ENCODE data around the gene SPATA3.

SPATA3 gene

DNA sequence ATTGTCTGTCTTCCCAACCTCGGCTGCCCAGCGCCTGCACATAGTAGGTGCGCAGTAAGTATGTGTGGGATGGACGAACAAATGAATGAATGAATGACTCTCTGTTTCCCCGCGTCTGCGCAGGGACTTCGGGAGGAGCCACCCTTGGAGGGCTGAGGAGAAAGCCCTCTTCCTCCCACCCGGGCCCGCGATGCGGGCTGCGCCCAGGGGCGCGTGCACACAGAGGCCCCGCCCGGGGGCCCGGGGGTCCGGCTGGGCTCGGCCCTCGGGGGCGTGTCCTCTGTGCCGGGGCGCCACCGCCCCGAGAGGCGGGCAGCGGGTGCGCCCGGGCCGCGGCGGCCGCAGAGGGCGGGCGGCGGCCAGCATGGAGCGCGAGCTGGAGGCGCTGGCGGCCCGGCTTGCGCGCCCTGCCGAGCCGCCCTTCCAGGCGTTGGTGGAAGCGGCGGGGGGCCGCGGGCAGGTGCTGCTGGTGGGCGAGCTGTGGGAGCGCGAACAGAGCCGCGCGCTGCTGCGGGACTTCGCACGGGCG, 41.3 kb downstream of the SPATA3 start, which contains the start of gene C2orf72:
Gene C2orf72 (plus strand): TSS at position 322 of the 529 bp plus-strand sequence. CDS start 43 bp downstream, at position 365.
- Mint-ChIP-seq H3K9me3 (no peaks in the 10 kb centered on the region), H3K4me3 (peak within 1 kb of the TSS; percentile 50), H3K36me3 (ENCODE audit: low read depth) (no peaks in the 10 kb centered on the region), H3K4me1 (ENCODE audit: low read depth) (peaks cover 2% of the 10 kb centered on the region), H3K27ac (no peak within 1 kb of the TSS), H3K27me3 (peaks cover 73% of the 10 kb centered on the region)
- no peak for DNase-seq

DNA sequence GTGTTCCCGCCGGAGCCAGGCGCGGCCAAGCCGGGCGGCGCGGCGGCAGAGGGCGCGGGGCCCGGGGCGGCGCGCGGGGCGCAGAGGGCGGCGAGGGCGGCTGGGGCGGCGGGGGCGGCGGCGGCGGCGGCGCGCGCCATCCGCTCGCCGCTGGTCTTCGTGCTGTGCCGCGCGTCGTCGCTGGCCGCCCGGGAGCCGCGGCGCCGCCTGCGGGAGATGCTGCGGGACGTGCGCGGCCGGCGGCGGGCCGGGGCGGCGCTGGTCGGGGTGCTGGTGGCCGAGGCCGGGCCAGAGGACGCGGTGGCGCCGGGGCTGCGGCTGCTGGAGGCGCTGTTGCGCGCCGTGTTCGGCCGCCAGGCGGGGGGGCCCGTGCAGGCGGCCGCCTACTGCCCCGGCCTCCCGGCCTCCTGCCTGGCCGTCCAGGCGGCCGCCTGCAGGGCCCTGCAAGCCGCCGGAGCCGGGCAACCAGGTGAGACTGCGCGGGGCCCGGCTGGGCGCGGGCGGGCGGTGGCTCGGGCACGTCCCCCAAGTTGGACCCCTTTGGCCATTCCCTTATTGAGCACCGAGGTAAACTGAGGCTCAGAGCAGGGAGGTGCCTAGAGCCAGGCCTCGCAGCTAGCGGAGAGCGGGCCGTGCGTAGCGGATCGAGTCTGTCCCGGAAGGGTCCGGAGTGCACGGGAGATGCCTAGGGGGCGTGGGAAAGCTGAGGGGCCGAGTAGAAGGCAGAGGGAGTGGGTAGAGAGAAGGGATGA, 42.0 kb downstream of the SPATA3 start:
- peak overlapping the region; percentile 5 for H3K4me3 Mint-ChIP-seq
- peaks cover 2% of the 10 kb centered on the region for H3K4me1 Mint-ChIP-seq (ENCODE audit: low read depth)
- no peak for DNase-seq
- H3K9me3 Mint-ChIP-seq: no peaks in the 10 kb centered on the region
- H3K36me3 Mint-ChIP-seq (ENCODE audit: low read depth): no peaks in the 10 kb centered on the region
- H3K27me3 Mint-ChIP-seq: peaks cover 73% of the 10 kb centered on the region
- no peak overlapping the region for H3K27ac Mint-ChIP-seq

DNA sequence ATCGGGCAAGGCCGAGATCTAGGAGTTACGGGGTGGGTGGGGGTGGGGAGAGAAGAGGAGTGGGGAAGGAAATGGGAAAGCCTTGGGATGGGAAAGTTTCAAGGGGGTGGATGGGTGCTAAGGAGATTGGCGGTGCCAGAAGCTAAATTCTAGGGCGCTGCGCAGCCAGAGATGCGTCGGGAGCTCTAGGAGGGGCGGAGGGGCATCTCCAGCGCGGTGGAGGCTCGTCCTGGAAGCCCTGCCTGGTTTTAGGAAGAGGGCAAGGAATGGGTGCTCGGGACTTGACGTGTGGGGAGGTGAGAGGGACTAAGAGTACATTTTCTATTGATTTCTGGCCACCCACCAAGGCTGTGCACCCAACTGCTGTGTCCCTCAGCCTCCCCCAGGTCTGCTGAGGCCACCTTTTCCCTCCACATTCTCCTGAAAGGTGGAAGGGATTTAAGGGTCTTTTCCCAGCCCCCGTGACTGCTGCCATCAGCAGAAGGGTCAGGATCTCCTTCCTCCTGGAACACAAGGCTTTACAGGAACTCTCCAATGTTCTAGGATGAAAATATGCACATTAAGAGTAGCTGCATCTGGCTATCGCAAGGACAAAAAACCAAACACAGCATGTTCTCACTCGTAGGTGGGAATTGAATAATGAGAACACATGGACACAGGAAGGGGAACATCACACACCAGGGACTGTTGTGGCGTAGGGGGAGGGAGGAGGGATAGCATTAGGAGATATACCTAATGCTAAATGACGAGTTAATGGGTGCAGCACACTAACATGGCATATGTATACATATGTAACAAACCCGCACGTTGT, 42.8 kb downstream of the SPATA3 start:
- no peak overlapping the region for H3K27ac Mint-ChIP-seq
- peaks cover 2% of the 10 kb centered on the region for H3K4me1 Mint-ChIP-seq (ENCODE audit: low read depth)
- H3K27me3 Mint-ChIP-seq: peaks cover 65% of the 10 kb centered on the region
- no peaks in the 10 kb centered on the region for H3K36me3 Mint-ChIP-seq (ENCODE audit: low read depth)
- no peak for DNase-seq
- H3K4me3 Mint-ChIP-seq: peak overlapping the region; percentile 5
- no peaks in the 10 kb centered on the region for H3K9me3 Mint-ChIP-seq

DNA sequence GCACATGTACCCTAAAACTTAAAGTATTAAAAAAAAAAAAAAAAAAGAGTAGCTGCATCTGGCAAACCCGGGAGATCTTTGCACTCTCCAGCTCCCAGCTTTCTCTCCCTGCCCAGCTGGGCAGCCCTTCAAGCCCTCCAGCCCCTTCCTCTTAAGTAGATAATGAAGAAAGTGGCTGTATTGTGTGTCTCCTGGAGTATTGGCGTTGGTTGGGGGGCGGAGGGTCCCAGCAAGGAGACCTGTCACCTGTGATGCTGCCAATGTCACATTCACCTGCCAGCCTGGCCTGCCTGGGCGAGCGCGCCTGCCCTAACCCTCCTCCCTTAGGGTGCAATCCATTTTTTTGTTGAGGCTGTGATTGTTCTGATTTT, 43.4 kb downstream of the SPATA3 start:
- H3K9me3 Mint-ChIP-seq: no peaks in the 10 kb centered on the region
- peaks cover 61% of the 10 kb centered on the region for H3K27me3 Mint-ChIP-seq
- H3K27ac Mint-ChIP-seq: no peak overlapping the region
- no peaks in the 10 kb centered on the region for H3K36me3 Mint-ChIP-seq (ENCODE audit: low read depth)
- DNase-seq: no peak
- H3K4me3 Mint-ChIP-seq: no peak overlapping the region
- peaks cover 2% of the 10 kb centered on the region for H3K4me1 Mint-ChIP-seq (ENCODE audit: low read depth)

DNA sequence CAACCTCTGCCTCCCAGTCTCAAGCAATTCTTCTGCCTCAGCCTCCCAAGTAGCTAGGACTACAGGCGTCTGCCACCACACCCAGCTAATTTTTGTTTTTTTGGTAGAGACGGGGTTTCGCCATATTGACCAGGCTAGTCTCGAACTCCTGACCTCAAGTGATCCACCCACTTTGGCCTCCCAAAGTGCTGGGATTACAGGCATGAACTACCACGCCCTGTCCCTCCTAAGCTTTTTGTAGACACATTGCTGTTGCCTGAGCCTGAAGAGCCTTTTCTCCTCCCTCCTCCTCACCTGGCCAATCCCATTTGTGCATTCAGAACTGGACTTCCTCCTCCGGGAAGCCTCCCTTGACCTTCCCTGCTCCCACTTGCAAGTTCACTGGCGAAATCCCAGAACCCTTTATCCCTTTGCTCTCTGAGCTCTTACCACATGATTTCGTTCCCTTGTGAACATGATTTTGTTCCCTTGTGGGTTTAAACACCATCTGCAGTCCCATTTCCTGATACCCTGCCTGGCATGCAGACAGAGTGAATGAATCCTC, 44.0 kb downstream of the SPATA3 start:
- H3K4me1 Mint-ChIP-seq (ENCODE audit: low read depth): peaks cover 2% of the 10 kb centered on the region
- peaks cover 61% of the 10 kb centered on the region for H3K27me3 Mint-ChIP-seq
- no peaks in the 10 kb centered on the region for H3K36me3 Mint-ChIP-seq (ENCODE audit: low read depth)
- H3K27ac Mint-ChIP-seq: no peak overlapping the region
- no peaks in the 10 kb centered on the region for H3K9me3 Mint-ChIP-seq
- no peak for DNase-seq
- H3K4me3 Mint-ChIP-seq: no peak overlapping the region

DNA sequence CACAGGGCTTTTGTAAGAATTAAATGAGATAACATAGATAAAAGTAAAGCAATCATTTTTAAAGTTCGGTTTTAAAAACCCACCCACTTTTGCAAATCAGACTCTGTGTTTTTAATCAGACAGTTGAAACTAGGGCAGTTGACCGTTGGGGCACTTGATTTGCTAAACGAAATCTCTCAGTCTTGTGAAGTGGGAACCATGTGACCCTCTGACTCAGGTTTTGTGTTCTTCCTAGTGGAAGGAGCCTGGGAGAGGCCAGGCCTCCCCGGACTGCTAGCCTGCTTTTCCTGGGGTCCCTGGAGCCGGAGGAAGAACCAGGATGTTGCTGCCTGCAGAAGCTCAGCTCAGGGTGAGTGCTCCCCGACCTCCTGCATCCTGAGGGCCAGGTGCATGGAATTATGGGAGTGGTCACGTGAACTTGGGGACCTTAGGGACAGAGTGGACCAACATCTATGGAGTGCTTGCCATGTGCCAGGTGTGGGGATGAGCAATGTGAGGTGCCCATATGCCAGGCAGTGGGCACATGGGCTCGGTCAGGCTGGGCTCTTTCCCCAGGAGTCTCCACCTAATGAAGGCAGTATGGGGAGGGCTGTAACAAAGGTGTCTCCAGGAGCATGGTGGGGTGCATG, 45.3 kb downstream of the SPATA3 start:
- Mint-ChIP-seq H3K4me1 (ENCODE audit: low read depth) (peaks cover 2% of the 10 kb centered on the region), H3K4me3 (no peak overlapping the region), H3K27ac (no peak overlapping the region), H3K9me3 (no peaks in the 10 kb centered on the region), H3K27me3 (peaks cover 51% of the 10 kb centered on the region), H3K36me3 (ENCODE audit: low read depth) (no peaks in the 10 kb centered on the region)
- no peak for DNase-seq

DNA sequence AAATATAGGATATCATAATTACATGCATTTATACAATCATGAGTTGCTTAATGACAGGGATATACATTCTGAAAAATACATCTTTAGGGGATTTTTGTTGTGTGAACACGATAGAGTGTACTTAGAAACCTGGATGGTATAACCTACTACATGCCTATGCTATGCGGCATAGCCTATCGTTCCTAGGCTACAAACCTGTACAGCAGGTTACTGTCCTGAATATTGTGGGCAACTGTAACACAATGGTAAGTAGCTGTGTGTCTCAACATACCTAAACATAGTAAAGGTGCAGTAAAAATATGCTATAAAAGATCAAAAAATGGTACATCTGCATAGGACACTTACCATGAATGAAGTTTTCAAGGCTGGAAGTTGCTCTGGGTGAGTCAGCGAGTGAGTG, 47.9 kb downstream of the SPATA3 start:
- no peak for DNase-seq
- H3K27ac Mint-ChIP-seq: no peak overlapping the region
- H3K36me3 Mint-ChIP-seq (ENCODE audit: low read depth): no peaks in the 10 kb centered on the region
- H3K4me1 Mint-ChIP-seq (ENCODE audit: low read depth): no peaks in the 10 kb centered on the region
- H3K4me3 Mint-ChIP-seq: no peak overlapping the region
- H3K9me3 Mint-ChIP-seq: no peaks in the 10 kb centered on the region
- H3K27me3 Mint-ChIP-seq: peaks cover 40% of the 10 kb centered on the region

DNA sequence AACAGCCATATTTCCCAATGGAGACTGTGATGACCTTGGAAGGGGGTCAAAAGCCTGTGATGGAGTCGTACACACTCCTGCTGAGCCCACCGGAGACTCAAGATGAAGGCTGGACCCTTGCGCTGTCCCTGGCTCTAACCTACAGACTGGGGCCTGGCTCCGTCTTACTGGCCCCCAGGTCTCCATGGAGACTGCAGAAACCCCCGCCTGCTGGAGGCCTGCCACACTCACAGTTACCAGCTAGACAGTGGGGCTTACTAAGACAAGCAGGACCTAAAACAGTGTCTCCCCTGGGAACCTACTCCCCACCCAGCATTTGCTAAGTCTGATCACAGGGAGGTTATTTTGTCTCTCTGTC, 51.0 kb downstream of the SPATA3 start:
- no peak for DNase-seq
- H3K27me3 Mint-ChIP-seq: peaks cover 17% of the 10 kb centered on the region
- no peaks in the 10 kb centered on the region for H3K9me3 Mint-ChIP-seq
- no peaks in the 10 kb centered on the region for H3K4me1 Mint-ChIP-seq (ENCODE audit: low read depth)
- H3K4me3 Mint-ChIP-seq: no peak overlapping the region
- no peaks in the 10 kb centered on the region for H3K36me3 Mint-ChIP-seq (ENCODE audit: low read depth)
- no peak overlapping the region for H3K27ac Mint-ChIP-seq

DNA sequence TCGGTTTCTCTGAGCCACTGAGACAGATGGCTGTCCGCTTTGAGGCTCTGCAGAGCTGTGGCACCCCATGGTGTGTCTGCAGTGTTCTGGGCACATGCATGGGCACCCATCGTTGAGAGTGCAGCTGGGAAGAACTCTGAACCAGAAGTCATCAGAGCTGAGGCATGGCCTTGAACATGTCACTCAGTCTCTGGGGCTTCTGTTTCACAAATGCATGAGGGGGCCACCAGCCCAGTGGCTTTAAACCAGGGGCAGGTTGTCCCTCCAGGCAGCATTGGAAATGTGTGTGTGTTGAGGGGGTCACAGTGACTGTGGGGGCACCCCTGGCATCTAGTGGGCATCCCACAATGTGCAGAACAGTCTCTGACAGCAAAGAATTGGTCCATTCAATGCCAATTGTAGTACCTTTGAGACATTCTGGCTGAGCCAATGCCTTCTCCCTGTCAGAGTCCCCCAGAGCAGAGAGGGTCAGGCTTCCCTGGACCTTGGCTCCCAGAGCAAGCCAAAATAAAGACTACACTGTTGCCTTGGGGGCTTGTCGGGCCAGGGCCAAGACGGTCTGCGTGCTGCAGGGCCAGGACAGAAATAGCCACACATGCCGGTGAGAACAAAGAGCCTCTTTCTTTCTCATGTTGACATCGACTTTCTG, 51.5 kb downstream of the SPATA3 start:
- no peak overlapping the region for H3K27ac Mint-ChIP-seq
- no peak overlapping the region for H3K4me3 Mint-ChIP-seq
- DNase-seq: no peak
- H3K27me3 Mint-ChIP-seq: peaks cover 16% of the 10 kb centered on the region
- no peaks in the 10 kb centered on the region for H3K36me3 Mint-ChIP-seq (ENCODE audit: low read depth)
- H3K4me1 Mint-ChIP-seq (ENCODE audit: low read depth): peaks cover 3% of the 10 kb centered on the region
- H3K9me3 Mint-ChIP-seq: no peaks in the 10 kb centered on the region

DNA sequence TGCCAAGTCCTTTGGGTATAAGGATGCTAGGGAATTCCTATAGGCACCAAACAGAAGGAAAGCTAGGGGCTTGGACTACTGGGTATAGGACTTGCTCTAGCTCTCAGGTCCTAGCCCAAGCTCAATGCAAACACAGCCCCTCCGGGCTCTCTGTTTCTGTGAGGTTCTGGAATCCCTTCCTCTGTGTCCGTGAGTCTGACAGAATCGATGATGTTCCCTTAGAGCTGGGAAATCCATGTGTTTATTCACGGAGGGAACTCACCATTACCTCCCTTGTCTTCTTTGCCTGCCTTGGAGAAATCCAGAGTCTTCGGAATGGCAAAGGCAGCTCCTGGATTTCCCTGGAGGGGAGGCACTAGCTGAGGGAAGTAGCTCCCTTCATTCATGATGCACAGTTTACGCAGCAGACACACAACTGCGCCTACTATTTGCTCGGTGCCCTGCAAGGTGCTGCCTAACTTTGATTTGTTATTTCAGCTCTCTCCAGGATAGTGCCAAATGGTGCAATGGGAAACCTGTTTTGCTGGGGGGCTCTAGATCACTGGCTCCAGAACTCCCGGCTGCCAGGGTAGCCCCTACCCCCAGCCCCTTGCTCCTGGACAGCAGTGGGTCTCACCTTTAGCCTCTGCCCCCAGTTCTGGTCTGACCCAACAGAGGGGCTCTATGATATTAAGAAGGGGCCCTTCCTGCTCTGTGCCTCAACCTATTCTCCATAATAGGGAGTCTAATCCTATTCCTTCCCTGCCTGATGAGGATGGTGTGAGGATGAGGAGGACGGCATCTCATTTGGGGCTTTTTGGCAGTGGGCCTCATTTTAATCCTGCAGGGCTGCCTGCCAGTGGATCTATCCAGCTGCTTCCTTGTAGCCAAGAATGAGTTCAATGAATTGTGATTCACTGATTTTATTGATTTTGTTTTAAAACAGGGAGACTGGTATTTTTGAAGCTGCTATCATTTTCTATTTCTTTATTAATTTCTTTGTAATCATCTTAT, 52.3 kb downstream of the SPATA3 start:
- H3K9me3 Mint-ChIP-seq: no peaks in the 10 kb centered on the region

DNA sequence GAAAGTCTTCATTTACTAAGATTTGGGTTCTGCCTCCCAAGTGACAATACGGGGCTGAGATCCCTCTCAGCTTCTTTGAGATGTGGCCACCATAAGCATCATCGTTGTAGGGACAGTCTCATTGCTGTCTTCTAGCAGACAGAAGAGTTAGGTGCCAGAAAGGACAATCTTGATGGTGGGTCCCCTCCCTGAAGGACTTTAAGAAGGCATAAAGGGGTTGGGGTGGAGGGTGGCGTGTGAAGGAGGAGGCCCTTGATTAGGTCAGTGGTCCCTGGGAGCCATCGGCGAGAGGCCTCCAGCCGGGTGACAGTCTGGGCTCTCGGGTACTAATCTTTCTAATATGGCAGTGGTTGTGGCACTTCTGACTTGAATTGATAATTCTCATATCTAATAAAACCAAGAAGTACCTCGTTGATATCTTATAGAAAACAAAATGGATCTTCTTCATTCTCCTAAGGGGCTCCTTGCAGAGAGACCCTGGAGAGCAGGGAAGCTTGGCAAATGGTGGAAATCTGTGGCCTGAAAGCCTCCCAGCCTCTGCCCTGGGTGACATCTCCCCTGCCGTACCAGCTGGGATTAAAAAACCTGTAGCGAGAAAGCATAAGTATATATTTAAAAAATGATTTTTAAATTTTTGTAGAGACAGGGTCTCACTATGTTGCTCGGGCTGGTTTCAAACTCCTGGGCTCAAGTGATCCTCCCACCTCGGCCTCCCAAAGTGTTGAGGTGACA, 53.5 kb downstream of the SPATA3 start:
- Mint-ChIP-seq H3K4me3 (no peak overlapping the region), H3K36me3 (ENCODE audit: low read depth) (no peaks in the 10 kb centered on the region)
- no peak for DNase-seq

More for the DNA sequence above, 52.3 kb downstream of the SPATA3 start:
- Mint-ChIP-seq H3K4me3 (no peak overlapping the region), H3K27me3 (peaks cover 19% of the 10 kb centered on the region), H3K27ac (no peak overlapping the region), H3K36me3 (ENCODE audit: low read depth) (no peaks in the 10 kb centered on the region), H3K4me1 (ENCODE audit: low read depth) (peaks cover 11% of the 10 kb centered on the region)
- no peak for DNase-seq

DNA sequence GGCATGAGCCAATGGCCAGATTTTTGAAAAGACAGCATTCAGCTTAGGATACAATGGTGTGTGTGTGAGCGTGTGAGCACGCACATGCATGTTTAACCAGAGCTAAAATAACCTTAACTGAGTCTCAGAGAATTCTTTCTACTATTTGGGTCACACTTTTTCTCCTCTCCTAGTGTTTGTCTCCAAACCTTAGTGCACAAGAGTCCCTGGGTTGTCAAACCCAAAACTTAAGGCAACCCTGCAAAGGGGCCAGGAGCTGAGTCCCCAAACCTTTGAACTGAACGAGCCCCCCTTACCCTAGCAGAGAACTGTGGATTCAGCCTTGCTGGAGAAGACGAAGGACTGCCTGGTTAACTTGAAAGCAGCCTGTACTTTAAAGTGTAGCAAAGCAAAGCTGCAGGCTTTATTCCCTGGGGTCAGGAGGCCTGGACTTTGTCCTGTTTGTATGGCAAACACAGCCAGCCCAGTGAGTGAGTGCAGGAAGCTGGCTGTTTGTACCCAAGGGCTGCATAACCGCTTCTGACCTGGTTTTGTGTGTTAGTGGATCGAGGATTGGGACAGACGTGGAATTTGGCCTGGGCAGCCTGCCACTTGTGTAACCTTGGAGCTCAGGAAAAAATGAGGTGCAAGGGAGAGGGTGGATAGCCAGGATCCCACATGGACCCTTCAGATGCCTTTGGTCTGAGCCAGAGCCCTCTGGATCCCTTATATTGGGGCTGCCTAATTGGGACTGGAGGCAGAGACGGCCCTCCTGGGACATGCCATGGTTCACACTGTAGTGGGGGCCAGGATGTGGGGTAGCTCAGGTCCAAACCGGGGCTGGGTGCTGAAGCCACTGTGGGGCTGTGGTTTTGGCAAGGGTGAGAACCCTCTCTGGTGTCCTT, 54.3 kb downstream of the SPATA3 start:
- Mint-ChIP-seq H3K4me1 (ENCODE audit: low read depth) (peaks cover 22% of the 10 kb centered on the region), H3K36me3 (ENCODE audit: low read depth) (no peaks in the 10 kb centered on the region), H3K9me3 (no peaks in the 10 kb centered on the region), H3K4me3 (no peak overlapping the region), H3K27me3 (peaks cover 22% of the 10 kb centered on the region), H3K27ac (no peak overlapping the region)
- DNase-seq: no peak

More for the DNA sequence above, 53.5 kb downstream of the SPATA3 start:
- peaks cover 22% of the 10 kb centered on the region for H3K4me1 Mint-ChIP-seq (ENCODE audit: low read depth)
- H3K27me3 Mint-ChIP-seq: peaks cover 22% of the 10 kb centered on the region
- H3K27ac Mint-ChIP-seq: no peak overlapping the region
- H3K9me3 Mint-ChIP-seq: no peaks in the 10 kb centered on the region

Data from activated T-cell treated with anti-CD3 and anti-CD28 coated beads, Interleukin-2, amount 50 U/mL, for 24 hours (primary cell).